ENCODE data around the gene MVK.

Gene MVK

DNA sequence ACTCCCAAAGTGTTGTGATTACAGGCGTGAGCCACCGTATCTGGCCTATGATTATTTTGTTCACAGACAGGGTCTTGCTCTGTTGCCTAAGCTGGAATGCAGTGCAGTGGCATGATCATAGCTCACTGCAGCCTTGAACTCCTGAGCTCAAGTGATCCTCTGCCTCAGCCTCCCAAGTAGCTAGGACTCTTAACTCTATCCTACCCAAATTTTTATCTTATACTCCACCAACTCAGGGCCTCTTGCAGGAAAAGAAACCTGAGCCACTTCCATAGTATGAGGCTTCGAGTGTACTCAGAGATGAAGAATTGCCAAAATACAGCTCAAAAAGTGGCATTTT is 1.1 kb upstream of the MVK start:
- Histone ChIP-seq H3K27me3 (ENCODE audit: control insufficient read depth, insufficient read depth, low read length) (no peaks in the 10 kb centered on the region), H3K36me3 (ENCODE audit: control insufficient read depth, low read depth, low read length) (peaks cover 30% of the 10 kb centered on the region), H3K9ac (ENCODE audit: low read length) (peak overlapping the region; percentile 62), H3K4me1 (ENCODE audit: control insufficient read depth, low read depth, low read length) (peaks cover 10% of the 10 kb centered on the region), H3K4me3 (ENCODE audit: low read length) (peak overlapping the region; percentile 79), H3K27ac (ENCODE audit: low read length) (no peak overlapping the region), H3K9me3 (ENCODE audit: control insufficient read depth, low read depth, low read length) (no peaks in the 10 kb centered on the region)

DNA sequence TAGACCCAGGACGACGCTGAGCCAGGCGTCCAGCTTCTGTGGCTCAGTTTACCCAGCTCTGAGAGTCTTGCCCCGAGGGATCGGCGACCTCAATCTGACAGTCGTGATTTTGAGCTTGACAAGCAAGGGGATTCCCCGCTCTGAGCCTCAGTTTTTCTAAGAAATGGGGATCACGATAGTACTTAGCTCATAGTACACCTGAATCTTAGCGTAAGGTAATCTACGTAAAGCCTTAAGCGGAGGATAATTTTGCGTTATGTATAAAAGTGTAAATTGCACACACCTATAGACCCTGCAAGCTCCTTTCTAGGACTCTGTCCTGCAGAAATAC is 285 bp downstream of the MVK start:
- Histone ChIP-seq H3K27ac (ENCODE audit: low read length) (no peak overlapping the region), H3K9me3 (ENCODE audit: control insufficient read depth, low read depth, low read length) (no peaks in the 10 kb centered on the region), H3K4me1 (ENCODE audit: control insufficient read depth, low read depth, low read length) (peaks cover 10% of the 10 kb centered on the region), H3K27me3 (ENCODE audit: control insufficient read depth, insufficient read depth, low read length) (no peaks in the 10 kb centered on the region), H3K4me3 (ENCODE audit: low read length) (peak overlapping the region; percentile 79), H3K9ac (ENCODE audit: low read length) (peak overlapping the region; percentile 42), H3K36me3 (ENCODE audit: control insufficient read depth, low read depth, low read length) (peaks cover 34% of the 10 kb centered on the region)

DNA sequence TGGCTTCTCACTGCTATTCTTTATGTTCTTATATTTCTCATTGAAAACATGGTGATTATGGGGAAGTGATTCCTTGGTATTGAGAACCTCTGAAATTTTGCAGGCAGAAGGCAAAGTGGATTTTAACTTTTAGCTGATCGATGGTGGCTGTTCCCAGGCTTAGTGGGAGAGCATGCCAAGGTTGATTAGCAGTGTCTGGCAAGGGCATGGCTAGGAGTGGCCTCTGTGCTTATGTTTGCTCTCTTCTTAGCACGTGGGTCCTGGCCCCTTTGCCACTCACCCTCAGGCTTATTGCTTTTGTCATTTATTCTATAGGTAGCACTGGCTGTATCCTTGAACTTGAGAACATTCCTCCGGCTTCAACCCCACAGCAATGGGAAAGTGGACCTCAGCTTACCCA is 2.1 kb downstream of the MVK start:
- no peak overlapping the region for H3K9ac ChIP-seq (ENCODE audit: low read length)
- H3K9me3 ChIP-seq (ENCODE audit: control insufficient read depth, low read depth, low read length) = no peaks in the 10 kb centered on the region
- H3K27me3 ChIP-seq (ENCODE audit: control insufficient read depth, insufficient read depth, low read length) = no peaks in the 10 kb centered on the region
- no peak overlapping the region for H3K27ac ChIP-seq (ENCODE audit: low read length)
- H3K36me3 ChIP-seq (ENCODE audit: control insufficient read depth, low read depth, low read length) = peaks cover 44% of the 10 kb centered on the region
- H3K4me1 ChIP-seq (ENCODE audit: control insufficient read depth, low read depth, low read length) = peaks cover 10% of the 10 kb centered on the region
- H3K4me3 ChIP-seq (ENCODE audit: low read length) = no peak overlapping the region

DNA sequence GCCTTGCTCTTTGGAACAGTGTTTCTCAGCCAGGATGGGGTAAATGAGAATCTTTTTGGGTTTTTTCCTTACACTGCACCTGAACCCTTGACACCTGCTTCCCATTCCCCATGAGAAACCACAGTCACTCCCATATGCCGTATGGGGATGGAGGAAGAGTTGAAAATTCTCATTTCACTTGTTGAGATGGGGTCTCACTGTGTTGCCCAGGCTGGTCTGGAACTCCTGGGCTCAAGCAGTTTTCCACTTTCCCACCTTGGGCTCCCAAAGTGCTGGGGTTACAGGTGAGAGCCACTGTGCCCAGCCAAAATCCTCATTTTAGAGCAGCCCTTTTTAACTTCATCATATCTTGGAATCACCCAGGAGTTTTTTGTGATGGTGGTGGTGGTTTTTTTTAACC is 3.7 kb downstream of the MVK start:
- Histone ChIP-seq H3K4me3 (ENCODE audit: low read length) (no peak overlapping the region), H3K36me3 (ENCODE audit: control insufficient read depth, low read depth, low read length) (peaks cover 59% of the 10 kb centered on the region), H3K27ac (ENCODE audit: low read length) (no peak overlapping the region), H3K4me1 (ENCODE audit: control insufficient read depth, low read depth, low read length) (peaks cover 10% of the 10 kb centered on the region), H3K9ac (ENCODE audit: low read length) (no peak overlapping the region), H3K9me3 (ENCODE audit: control insufficient read depth, low read depth, low read length) (no peaks in the 10 kb centered on the region), H3K27me3 (ENCODE audit: control insufficient read depth, insufficient read depth, low read length) (no peaks in the 10 kb centered on the region)

DNA sequence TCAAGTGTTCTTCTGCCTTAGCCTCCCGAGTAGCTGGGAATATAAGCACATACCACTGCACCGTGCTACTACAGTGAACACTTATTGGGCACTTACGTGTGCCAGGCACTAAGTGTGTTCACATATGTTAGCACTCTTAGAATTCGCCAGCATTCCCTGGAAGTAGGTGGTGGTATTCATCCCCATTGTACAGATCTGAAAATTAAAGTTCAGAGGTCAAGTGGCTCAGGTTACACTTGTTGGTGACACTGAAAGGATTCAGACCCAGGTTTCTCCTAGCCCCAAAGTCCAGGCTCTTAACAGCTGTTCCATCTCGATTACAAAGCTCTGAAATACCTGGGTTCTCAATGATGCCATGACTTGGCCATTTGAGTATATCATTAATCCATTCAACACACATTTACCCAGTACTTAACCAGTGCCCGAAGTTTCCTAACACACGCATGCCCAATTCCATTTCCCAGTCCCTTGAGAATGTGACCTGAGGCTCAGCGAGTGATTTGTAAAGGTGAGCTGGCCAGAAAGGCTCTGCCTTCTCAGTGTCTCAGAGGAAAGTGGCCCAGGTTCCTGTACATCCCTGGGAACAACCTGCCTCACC is 4.8 kb downstream of the MVK start:
- Histone ChIP-seq H3K27me3 (ENCODE audit: control insufficient read depth, insufficient read depth, low read length) (no peaks in the 10 kb centered on the region), H3K9ac (ENCODE audit: low read length) (no peak overlapping the region), H3K36me3 (ENCODE audit: control insufficient read depth, low read depth, low read length) (peaks cover 59% of the 10 kb centered on the region), H3K9me3 (ENCODE audit: control insufficient read depth, low read depth, low read length) (no peaks in the 10 kb centered on the region), H3K4me3 (ENCODE audit: low read length) (no peak overlapping the region), H3K27ac (ENCODE audit: low read length) (no peak overlapping the region), H3K4me1 (ENCODE audit: control insufficient read depth, low read depth, low read length) (peaks cover 6% of the 10 kb centered on the region)

DNA sequence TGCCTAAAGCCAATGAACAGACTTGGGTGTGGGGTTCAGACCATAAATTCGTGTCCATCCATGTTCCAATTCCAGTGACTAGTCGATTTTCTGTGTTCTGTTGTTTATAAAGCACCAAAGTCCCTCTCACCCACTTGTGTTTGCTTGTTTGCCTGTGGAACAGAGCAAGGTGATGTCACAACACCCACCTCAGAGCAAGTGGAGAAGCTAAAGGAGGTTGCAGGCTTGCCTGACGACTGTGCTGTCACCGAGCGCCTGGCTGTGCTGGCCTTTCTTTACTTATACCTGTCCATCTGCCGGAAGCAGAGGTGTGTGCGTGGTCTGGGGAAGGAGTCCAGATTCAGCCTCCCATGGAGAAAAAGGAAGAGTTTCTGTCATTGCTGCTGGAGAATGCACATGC is 6.0 kb downstream of the MVK start:
- no peak overlapping the region for H3K4me3 ChIP-seq (ENCODE audit: low read length)
- no peaks in the 10 kb centered on the region for H3K27me3 ChIP-seq (ENCODE audit: control insufficient read depth, insufficient read depth, low read length)
- H3K27ac ChIP-seq (ENCODE audit: low read length) = no peak overlapping the region
- H3K9me3 ChIP-seq (ENCODE audit: control insufficient read depth, low read depth, low read length) = no peaks in the 10 kb centered on the region
- H3K36me3 ChIP-seq (ENCODE audit: control insufficient read depth, low read depth, low read length) = peaks cover 66% of the 10 kb centered on the region
- no peak overlapping the region for H3K9ac ChIP-seq (ENCODE audit: low read length)
- peaks cover 2% of the 10 kb centered on the region for H3K4me1 ChIP-seq (ENCODE audit: control insufficient read depth, low read depth, low read length)

DNA sequence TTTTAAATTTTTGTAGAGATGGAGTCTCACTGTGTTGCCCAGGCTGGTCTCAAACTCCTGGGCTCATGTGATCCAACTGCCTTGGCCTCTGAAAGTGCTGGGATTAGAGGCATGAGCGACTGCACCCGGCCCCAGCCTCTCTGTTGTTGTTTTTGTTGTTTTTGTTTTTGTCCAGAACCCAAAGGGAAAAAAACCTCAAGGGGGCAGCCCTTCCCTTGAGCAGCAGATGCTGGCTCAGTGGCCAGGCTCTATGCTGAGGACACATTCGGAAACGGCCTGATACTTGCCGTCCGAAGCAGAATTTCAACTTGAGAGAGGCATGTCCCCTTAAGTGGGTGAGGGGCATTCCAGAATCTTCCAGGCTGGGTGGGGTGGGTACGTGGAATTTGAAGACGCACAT is 6.7 kb downstream of the MVK start:
- Histone ChIP-seq H3K36me3 (ENCODE audit: control insufficient read depth, low read depth, low read length) (peaks cover 65% of the 10 kb centered on the region), H3K9me3 (ENCODE audit: control insufficient read depth, low read depth, low read length) (no peaks in the 10 kb centered on the region), H3K27ac (ENCODE audit: low read length) (no peak overlapping the region)

DNA sequence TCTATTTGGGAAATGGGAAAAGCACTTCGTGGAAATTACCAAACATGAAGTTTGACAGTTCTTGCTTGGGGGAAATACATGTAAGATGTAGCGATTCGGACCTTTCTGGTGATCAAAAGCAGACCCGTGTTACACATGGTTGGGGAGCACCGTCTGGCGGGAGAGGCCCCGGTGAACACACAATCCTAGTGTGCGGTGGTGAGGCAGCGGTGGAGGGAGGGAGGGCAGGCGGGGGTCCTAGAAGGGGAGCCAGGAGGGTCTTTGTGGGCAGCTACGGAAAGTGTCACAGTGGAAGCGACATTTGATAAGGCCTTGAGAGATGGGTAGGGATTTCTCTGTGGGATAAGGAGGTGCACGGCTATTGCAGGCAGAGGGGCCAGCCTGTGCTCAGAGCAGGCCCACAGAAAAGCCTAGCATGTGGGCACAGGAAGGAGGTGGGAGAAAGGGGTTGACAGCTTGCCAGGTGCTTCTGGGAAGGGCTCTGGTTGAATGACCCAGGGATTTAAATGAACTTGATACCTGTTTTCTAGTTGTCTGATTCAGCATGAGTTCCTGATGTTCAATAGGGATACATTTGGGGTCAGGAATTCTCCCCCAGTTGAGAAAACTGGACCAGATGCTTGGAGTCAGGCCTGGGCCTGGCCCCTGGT is 7.2 kb downstream of the MVK start:
- Histone ChIP-seq H3K4me1 (ENCODE audit: control insufficient read depth, low read depth, low read length) (no peaks in the 10 kb centered on the region), H3K27me3 (ENCODE audit: control insufficient read depth, insufficient read depth, low read length) (no peaks in the 10 kb centered on the region), H3K4me3 (ENCODE audit: low read length) (no peak overlapping the region), H3K27ac (ENCODE audit: low read length) (no peak overlapping the region), H3K36me3 (ENCODE audit: control insufficient read depth, low read depth, low read length) (peaks cover 60% of the 10 kb centered on the region), H3K9me3 (ENCODE audit: control insufficient read depth, low read depth, low read length) (no peaks in the 10 kb centered on the region), H3K9ac (ENCODE audit: low read length) (no peak overlapping the region)

More for the DNA sequence above, 6.7 kb downstream of the MVK start:
- Histone ChIP-seq H3K27me3 (ENCODE audit: control insufficient read depth, insufficient read depth, low read length) (no peaks in the 10 kb centered on the region), H3K9ac (ENCODE audit: low read length) (no peak overlapping the region), H3K4me3 (ENCODE audit: low read length) (no peak overlapping the region), H3K4me1 (ENCODE audit: control insufficient read depth, low read depth, low read length) (no peaks in the 10 kb centered on the region)

DNA sequence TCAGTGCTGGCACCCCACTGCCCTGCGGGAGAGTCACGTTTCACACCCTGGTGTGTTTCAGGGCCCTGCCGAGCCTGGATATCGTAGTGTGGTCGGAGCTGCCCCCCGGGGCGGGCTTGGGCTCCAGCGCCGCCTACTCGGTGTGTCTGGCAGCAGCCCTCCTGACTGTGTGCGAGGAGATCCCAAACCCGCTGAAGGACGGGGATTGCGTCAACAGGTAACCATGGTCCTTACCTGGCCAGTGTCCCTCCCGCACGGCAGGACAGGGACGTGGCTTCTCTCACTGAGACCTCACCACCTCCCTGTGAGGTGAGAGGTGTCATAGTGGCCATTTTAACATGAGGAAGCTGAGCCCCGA is 7.7 kb downstream of the MVK start:
- Histone ChIP-seq H3K27me3 (ENCODE audit: control insufficient read depth, insufficient read depth, low read length) (no peaks in the 10 kb centered on the region), H3K9me3 (ENCODE audit: control insufficient read depth, low read depth, low read length) (no peaks in the 10 kb centered on the region), H3K36me3 (ENCODE audit: control insufficient read depth, low read depth, low read length) (peaks cover 57% of the 10 kb centered on the region), H3K4me1 (ENCODE audit: control insufficient read depth, low read depth, low read length) (no peaks in the 10 kb centered on the region), H3K4me3 (ENCODE audit: low read length) (no peak overlapping the region), H3K9ac (ENCODE audit: low read length) (no peak overlapping the region), H3K27ac (ENCODE audit: low read length) (no peak overlapping the region)

DNA sequence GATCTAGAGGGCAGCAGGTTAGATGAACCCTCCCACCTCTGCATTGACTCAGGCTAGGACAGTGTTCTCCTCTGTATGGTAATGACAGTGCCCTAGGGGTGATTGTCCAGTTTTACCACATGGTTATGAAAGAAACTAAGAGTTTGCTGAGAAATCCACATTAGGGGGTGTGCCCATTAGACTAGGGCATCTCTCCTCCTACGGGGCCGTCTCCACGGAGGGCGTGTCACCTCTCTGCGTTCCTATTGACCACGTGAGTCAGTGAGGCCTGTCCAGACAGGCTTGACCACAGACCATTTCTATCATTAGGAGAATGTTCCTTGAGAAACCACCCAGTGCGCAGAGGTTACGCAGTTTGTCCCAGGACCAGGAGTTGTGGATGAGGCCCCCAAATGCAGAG is 8.3 kb downstream of the MVK start:
- H3K36me3 ChIP-seq (ENCODE audit: control insufficient read depth, low read depth, low read length) = peaks cover 61% of the 10 kb centered on the region
- no peaks in the 10 kb centered on the region for H3K27me3 ChIP-seq (ENCODE audit: control insufficient read depth, insufficient read depth, low read length)
- H3K27ac ChIP-seq (ENCODE audit: low read length) = no peak overlapping the region
- no peak overlapping the region for H3K9ac ChIP-seq (ENCODE audit: low read length)
- no peaks in the 10 kb centered on the region for H3K9me3 ChIP-seq (ENCODE audit: control insufficient read depth, low read depth, low read length)
- H3K4me1 ChIP-seq (ENCODE audit: control insufficient read depth, low read depth, low read length) = no peaks in the 10 kb centered on the region
- no peak overlapping the region for H3K4me3 ChIP-seq (ENCODE audit: low read length)

DNA sequence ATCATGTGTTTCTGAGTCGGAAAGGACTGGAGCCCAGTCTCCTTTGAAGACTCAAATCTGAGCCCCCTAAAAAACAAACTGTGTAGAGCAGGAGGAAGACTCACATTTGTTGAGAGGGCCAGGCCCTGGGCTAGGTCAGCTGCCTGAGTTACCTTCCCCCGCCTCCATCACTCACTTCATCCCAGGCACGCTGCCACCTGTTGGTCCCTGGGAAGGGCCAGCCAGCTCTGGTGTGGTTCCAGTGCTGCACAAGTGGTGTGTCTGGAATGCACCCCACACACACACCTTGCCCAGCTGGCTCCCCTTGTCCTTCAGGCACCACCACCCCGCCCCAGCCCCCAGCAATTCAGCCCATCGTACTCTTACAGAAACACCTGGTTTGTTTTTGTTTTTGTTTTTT is 9.0 kb downstream of the MVK start:
- no peaks in the 10 kb centered on the region for H3K9me3 ChIP-seq (ENCODE audit: control insufficient read depth, low read depth, low read length)
- H3K27me3 ChIP-seq (ENCODE audit: control insufficient read depth, insufficient read depth, low read length) = no peaks in the 10 kb centered on the region
- H3K4me3 ChIP-seq (ENCODE audit: low read length) = no peak overlapping the region
- no peak overlapping the region for H3K9ac ChIP-seq (ENCODE audit: low read length)
- H3K27ac ChIP-seq (ENCODE audit: low read length) = no peak overlapping the region
- no peaks in the 10 kb centered on the region for H3K4me1 ChIP-seq (ENCODE audit: control insufficient read depth, low read depth, low read length)
- H3K36me3 ChIP-seq (ENCODE audit: control insufficient read depth, low read depth, low read length) = peaks cover 61% of the 10 kb centered on the region

DNA sequence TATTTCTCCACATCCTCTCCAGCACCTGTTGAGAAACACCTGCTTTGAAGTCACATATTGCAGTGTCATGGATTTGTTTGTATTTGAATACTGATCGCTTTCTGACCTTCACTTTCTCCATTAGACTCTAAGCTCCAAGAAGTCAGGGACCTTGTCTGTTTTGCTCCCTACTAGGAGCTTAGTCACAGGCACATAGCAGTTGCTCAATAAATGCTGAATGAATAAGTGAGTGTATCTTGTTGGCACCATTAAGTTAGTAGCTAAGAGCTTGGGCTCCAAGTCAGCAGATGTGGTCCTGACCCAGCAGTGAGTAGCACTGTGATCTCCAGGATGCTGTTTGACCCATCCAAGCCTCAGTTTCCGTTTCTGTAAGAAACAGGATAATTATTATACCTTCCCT is 10.1 kb downstream of the MVK start:
- no peaks in the 10 kb centered on the region for H3K9me3 ChIP-seq (ENCODE audit: control insufficient read depth, low read depth, low read length)
- no peaks in the 10 kb centered on the region for H3K27me3 ChIP-seq (ENCODE audit: control insufficient read depth, insufficient read depth, low read length)
- H3K27ac ChIP-seq (ENCODE audit: low read length) = no peak overlapping the region
- H3K4me1 ChIP-seq (ENCODE audit: control insufficient read depth, low read depth, low read length) = no peaks in the 10 kb centered on the region
- H3K4me3 ChIP-seq (ENCODE audit: low read length) = no peak overlapping the region
- peaks cover 55% of the 10 kb centered on the region for H3K36me3 ChIP-seq (ENCODE audit: control insufficient read depth, low read depth, low read length)
- no peak overlapping the region for H3K9ac ChIP-seq (ENCODE audit: low read length)

Data from iPS-18a (cell line).